IMR-90 (cell line): ENCODE data around the gene GADD45A.

ENCODE experiments used
- BHLHE40 ChIP-seq: fragments of 150-350 bp; IDR thresholded peaks from 2 replicates; pipeline ENCODE4 v1.6.1; 2016; ENCODE audit warnings: mild to moderate bottlenecking, low read depth, low read length
- CEBPB ChIP-seq: IDR thresholded peaks from 2 replicates; pipeline ENCODE4 v1.6.1; 2012; ENCODE audit warnings: low read depth, low read length, improper control_type of control experiment
- FOS ChIP-seq: fragments of 150-350 bp; IDR thresholded peaks from 2 replicates; pipeline ENCODE4 v1.6.1; 2016; ENCODE audit warnings: low read depth, low read length
- MAFK ChIP-seq: IDR thresholded peaks from 2 replicates; pipeline ENCODE4 v1.6.1; 2012; ENCODE audit warnings: low read depth, low read length, improper control_type of control experiment
- MAZ ChIP-seq: IDR thresholded peaks from 2 replicates; pipeline ENCODE4 v1.6.1; 2012; ENCODE audit warnings: low read depth, mild to moderate bottlenecking, low read length, improper control_type of control experiment, moderate library complexity, borderline replicate concordance
- MXI1 ChIP-seq: IDR thresholded peaks from 2 replicates; pipeline ENCODE4 v1.6.1; 2012; ENCODE audit warnings: low read depth, mild to moderate bottlenecking, low read length, moderate library complexity, borderline replicate concordance
- POLR2A ChIP-seq: IDR thresholded peaks from 2 replicates; pipeline ENCODE4 v1.6.1; 2012; ENCODE audit warnings: mild to moderate bottlenecking, low read depth, low read length
- RAD21 ChIP-seq: IDR thresholded peaks from 2 replicates; pipeline ENCODE4 v1.6.1; 2012; ENCODE audit warnings: low read length, improper control_type of control experiment
- RCOR1 ChIP-seq: IDR thresholded peaks from 2 replicates; pipeline ENCODE4 v1.6.1; 2012; ENCODE audit warnings: mild to moderate bottlenecking, low read length, improper control_type of control experiment; ENCODE audit not compliant: insufficient replicate concordance
- TF ChIP-seq, protein P1 (sequence below): conservative IDR thresholded peaks from 2 replicates; pipeline ENCODE4 v1.5.1; 2012; ENCODE audit warnings: mild to moderate bottlenecking, low read depth, low read length, improper control_type of control experiment
- TF ChIP-seq, protein P2 (sequence below): fragments of 150-350 bp; IDR thresholded peaks from 2 replicates; pipeline ENCODE4 v1.6.1; 2017; ENCODE audit warnings: mild to moderate bottlenecking, antibody characterized with exemption, low read length, low read depth
- TF ChIP-seq, protein P3 (sequence below): fragments of 150-350 bp; IDR thresholded peaks from 2 replicates; pipeline ENCODE4 v1.6.1; 2016; ENCODE audit warnings: low read depth, mild to moderate bottlenecking, low read length, moderate library complexity, borderline replicate concordance

DNA sequence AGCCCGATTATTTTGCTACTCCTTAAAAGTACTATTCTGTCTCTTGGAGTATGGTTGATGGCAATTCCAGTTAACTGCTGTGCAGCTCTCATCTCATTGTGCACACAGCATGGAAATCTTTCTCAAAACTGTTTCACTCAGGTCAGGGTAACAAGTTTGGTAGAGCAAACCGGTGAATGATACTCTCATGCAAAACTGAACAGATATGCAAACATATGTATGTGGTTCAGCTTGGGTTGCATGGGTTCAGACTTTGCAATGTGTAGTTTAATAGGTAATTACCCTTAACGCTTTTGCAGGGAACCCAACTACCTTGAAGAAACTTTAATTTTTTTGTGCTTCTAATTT is 2.2 kb downstream of the GADD45A start:
- TF ChIP-seq, protein P1, sequence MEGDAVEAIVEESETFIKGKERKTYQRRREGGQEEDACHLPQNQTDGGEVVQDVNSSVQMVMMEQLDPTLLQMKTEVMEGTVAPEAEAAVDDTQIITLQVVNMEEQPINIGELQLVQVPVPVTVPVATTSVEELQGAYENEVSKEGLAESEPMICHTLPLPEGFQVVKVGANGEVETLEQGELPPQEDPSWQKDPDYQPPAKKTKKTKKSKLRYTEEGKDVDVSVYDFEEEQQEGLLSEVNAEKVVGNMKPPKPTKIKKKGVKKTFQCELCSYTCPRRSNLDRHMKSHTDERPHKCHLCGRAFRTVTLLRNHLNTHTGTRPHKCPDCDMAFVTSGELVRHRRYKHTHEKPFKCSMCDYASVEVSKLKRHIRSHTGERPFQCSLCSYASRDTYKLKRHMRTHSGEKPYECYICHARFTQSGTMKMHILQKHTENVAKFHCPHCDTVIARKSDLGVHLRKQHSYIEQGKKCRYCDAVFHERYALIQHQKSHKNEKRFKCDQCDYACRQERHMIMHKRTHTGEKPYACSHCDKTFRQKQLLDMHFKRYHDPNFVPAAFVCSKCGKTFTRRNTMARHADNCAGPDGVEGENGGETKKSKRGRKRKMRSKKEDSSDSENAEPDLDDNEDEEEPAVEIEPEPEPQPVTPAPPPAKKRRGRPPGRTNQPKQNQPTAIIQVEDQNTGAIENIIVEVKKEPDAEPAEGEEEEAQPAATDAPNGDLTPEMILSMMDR, result no peak
- TF ChIP-seq RCOR1 (no peak), BHLHE40 (no peak), MAFK (no peak), FOS (no peak), RAD21 (no peak), POLR2A (no peak), MXI1 (no peak), CEBPB (no peak), MAZ (no peak)
- TF ChIP-seq, protein P2, sequence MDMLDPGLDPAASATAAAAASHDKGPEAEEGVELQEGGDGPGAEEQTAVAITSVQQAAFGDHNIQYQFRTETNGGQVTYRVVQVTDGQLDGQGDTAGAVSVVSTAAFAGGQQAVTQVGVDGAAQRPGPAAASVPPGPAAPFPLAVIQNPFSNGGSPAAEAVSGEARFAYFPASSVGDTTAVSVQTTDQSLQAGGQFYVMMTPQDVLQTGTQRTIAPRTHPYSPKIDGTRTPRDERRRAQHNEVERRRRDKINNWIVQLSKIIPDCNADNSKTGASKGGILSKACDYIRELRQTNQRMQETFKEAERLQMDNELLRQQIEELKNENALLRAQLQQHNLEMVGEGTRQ, result no peak
- TF ChIP-seq, protein P3, sequence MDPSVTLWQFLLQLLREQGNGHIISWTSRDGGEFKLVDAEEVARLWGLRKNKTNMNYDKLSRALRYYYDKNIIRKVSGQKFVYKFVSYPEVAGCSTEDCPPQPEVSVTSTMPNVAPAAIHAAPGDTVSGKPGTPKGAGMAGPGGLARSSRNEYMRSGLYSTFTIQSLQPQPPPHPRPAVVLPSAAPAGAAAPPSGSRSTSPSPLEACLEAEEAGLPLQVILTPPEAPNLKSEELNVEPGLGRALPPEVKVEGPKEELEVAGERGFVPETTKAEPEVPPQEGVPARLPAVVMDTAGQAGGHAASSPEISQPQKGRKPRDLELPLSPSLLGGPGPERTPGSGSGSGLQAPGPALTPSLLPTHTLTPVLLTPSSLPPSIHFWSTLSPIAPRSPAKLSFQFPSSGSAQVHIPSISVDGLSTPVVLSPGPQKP, result no peak
